IMR-90 (cell line): Measurements from ENCODE around the gene ZNF532. TPM values are rescaled to one million over a fixed set of nuclear protein-coding genes. Genes with fewer than 3 reads are reported as not detected.

Experiments
- ATAC-seq: fragments of 200-7000 bp; cut with Tn5 transposase; 2 replicates; pipeline ENCODE4 v1.9.1; 2020; ENCODE audit warnings: low read depth, mild to moderate bottlenecking, moderate library complexity
- BruUV-seq: library from RNA; stranded (reverse); fragments of 400-500 nt; replicated peaks from 2 replicates; lab custom pipeline; 2021; lab: Mats Ljungman, UMichigan
- CTCF ChIA-PET: fragments of 300-600 bp; formaldehyde crosslinking; extraction: SDS; loops from one replicate; lab custom pipeline; 2021; ENCODE audit warnings: antibody characterized with exemption; lab: Yijun Ruan, JAX
- POLR2A ChIA-PET: fragments of 300-600 bp; sonication (Branson Sonifier 250); formaldehyde crosslinking; loops from one replicate; lab custom pipeline; 2022; ENCODE audit warnings: antibody characterized with exemption; ENCODE audit not compliant: unreplicated experiment; lab: Charles Lee
- DNase-seq: peaks from one replicate; pipeline ENCODE4 v3.0.0; 2013
- H2AFZ ChIP-seq: replicated peaks from 2 replicates; pipeline ENCODE3; 2013; ENCODE audit warnings: low read length, mild to moderate bottlenecking; ENCODE audit not compliant: poor library complexity
- H2AK5ac ChIP-seq: 2 replicates; pipeline ENCODE4 v1.6.1; 2013; ENCODE audit warnings: low read depth, low read length, inconsistent platforms
- H2AK9ac ChIP-seq: replicated peaks from 2 replicates; pipeline ENCODE3; 2013; ENCODE audit warnings: mild to moderate bottlenecking, low read depth, low read length, moderate library complexity; ENCODE audit not compliant: poor library complexity
- H2BK120ac ChIP-seq: 2 replicates; pipeline ENCODE4 v1.6.1; 2013; ENCODE audit warnings: low read depth, low read length, inconsistent platforms
- H2BK15ac ChIP-seq: 3 replicates; pipeline ENCODE4 v1.6.1; 2013; ENCODE audit warnings: low read depth, low read length, inconsistent platforms
- H2BK20ac ChIP-seq: 2 replicates; pipeline ENCODE4 v1.6.1; 2013; ENCODE audit warnings: low read depth, mild to moderate bottlenecking, inconsistent platforms, low read length, moderate library complexity
- H2BK5ac ChIP-seq: 2 replicates; pipeline ENCODE4 v1.6.1; 2013; ENCODE audit warnings: mild to moderate bottlenecking, low read depth, low read length, inconsistent platforms; ENCODE audit not compliant: poor library complexity, severe bottlenecking
- H3K14ac ChIP-seq: replicated peaks from 2 replicates; pipeline ENCODE4 v1.6.1; 2013; ENCODE audit warnings: low read depth, low read length, inconsistent platforms
- H3K18ac ChIP-seq: 2 replicates; pipeline ENCODE4 v1.6.1; 2013; ENCODE audit warnings: low read depth, low read length, control low read depth
- H3K23ac ChIP-seq: 2 replicates; pipeline ENCODE4 v1.6.1; 2013; ENCODE audit warnings: low read depth, low read length, inconsistent platforms
- H3K27ac ChIP-seq: 2 replicates; pipeline ENCODE4 v1.5.1; 2013; ENCODE audit warnings: mild to moderate bottlenecking, control low read depth, low read length; ENCODE audit not compliant: insufficient read depth
- H3K27me3 ChIP-seq: 2 replicates; pipeline ENCODE4 v1.6.1; 2013; ENCODE audit warnings: low read length; ENCODE audit not compliant: control insufficient read depth, insufficient read depth
- H3K36me3 ChIP-seq: 2 replicates; pipeline ENCODE4 v1.6.1; 2013; ENCODE audit warnings: low read length, mixed read lengths; ENCODE audit not compliant: control insufficient read depth, insufficient read depth
- H3K4ac ChIP-seq: 2 replicates; pipeline ENCODE4 v1.6.1; 2013; ENCODE audit warnings: low read depth, low read length, inconsistent platforms
- H3K4me1 ChIP-seq: 2 replicates; pipeline ENCODE4 v1.6.1; 2013; ENCODE audit warnings: low read length, mixed read lengths; ENCODE audit not compliant: control insufficient read depth, insufficient read depth
- H3K4me2 ChIP-seq: 2 replicates; pipeline ENCODE4 v1.6.1; 2013; ENCODE audit warnings: low read depth, mild to moderate bottlenecking, control low read depth, low read length, moderate library complexity
- H3K4me3 ChIP-seq: 2 replicates; pipeline ENCODE4 v1.5.1; 2013; ENCODE audit warnings: low read depth, mild to moderate bottlenecking, control low read depth, low read length, moderate library complexity; ENCODE audit not compliant: insufficient read depth
- H3K56ac ChIP-seq: 2 replicates; pipeline ENCODE4 v1.6.1; 2013; ENCODE audit warnings: low read length, inconsistent platforms; ENCODE audit not compliant: insufficient read depth; ENCODE audit errors: extremely low read depth
- H3K79me1 ChIP-seq, 2 experiments: 2 replicates each; pipeline ENCODE4 v1.6.1; 2013; ENCODE audit warnings: low read length in 2 of 2, inconsistent platforms in 1 of 2, low read depth in 1 of 2
- H3K9ac ChIP-seq: 2 replicates; pipeline ENCODE4 v1.6.1; 2013; ENCODE audit warnings: low read depth, low read length, control low read depth
- H3K9me1 ChIP-seq: 2 replicates; pipeline ENCODE4 v1.6.1; 2013; ENCODE audit warnings: low read length, inconsistent platforms; ENCODE audit not compliant: insufficient read depth
- H3K9me3 ChIP-seq: 2 replicates; pipeline ENCODE4 v1.6.1; 2013; ENCODE audit warnings: low read length; ENCODE audit not compliant: control insufficient read depth, insufficient read depth
- H4K20me1 ChIP-seq: 2 replicates; pipeline ENCODE4 v1.6.1; 2013; ENCODE audit warnings: low read length, inconsistent platforms; ENCODE audit not compliant: insufficient read depth
- H4K5ac ChIP-seq: 2 replicates; pipeline ENCODE4 v1.6.1; 2013; ENCODE audit warnings: mild to moderate bottlenecking, low read depth, low read length, control low read depth
- H4K8ac ChIP-seq, 2 experiments: 2 replicates each; pipeline ENCODE4 v1.6.1; 2013; ENCODE audit warnings: low read depth in 2 of 2, low read length in 2 of 2, control low read depth in 1 of 2, inconsistent platforms in 1 of 2
- H4K91ac ChIP-seq: 2 replicates; pipeline ENCODE4 v1.6.1; 2013; ENCODE audit warnings: low read depth, low read length, inconsistent platforms; ENCODE audit not compliant: insufficient read depth
- BHLHE40 ChIP-seq: fragments of 150-350 bp; IDR thresholded peaks from 2 replicates; pipeline ENCODE4 v1.6.1; 2016; ENCODE audit warnings: mild to moderate bottlenecking, low read depth, low read length
- CEBPB ChIP-seq: IDR thresholded peaks from 2 replicates; pipeline ENCODE4 v1.6.1; 2012; ENCODE audit warnings: low read depth, low read length, improper control_type of control experiment
- CHD1 ChIP-seq: IDR thresholded peaks from 2 replicates; pipeline ENCODE4 v1.6.1; 2012; ENCODE audit warnings: low read depth, low read length, improper control_type of control experiment
- CTCF ChIP-seq: conservative IDR thresholded peaks from 2 replicates; pipeline ENCODE4 v1.5.1; 2012; ENCODE audit warnings: mild to moderate bottlenecking, low read depth, low read length, improper control_type of control experiment
- FOS ChIP-seq: fragments of 150-350 bp; IDR thresholded peaks from 2 replicates; pipeline ENCODE4 v1.6.1; 2016; ENCODE audit warnings: low read depth, low read length
- MAFK ChIP-seq: IDR thresholded peaks from 2 replicates; pipeline ENCODE4 v1.6.1; 2012; ENCODE audit warnings: low read depth, low read length, improper control_type of control experiment
- MAZ ChIP-seq: IDR thresholded peaks from 2 replicates; pipeline ENCODE4 v1.6.1; 2012; ENCODE audit warnings: low read depth, mild to moderate bottlenecking, low read length, improper control_type of control experiment, moderate library complexity, borderline replicate concordance
- MXI1 ChIP-seq: IDR thresholded peaks from 2 replicates; pipeline ENCODE4 v1.6.1; 2012; ENCODE audit warnings: low read depth, mild to moderate bottlenecking, low read length, moderate library complexity, borderline replicate concordance
- NFE2L2 ChIP-seq: fragments of 150-350 bp; IDR thresholded peaks from 2 replicates; pipeline ENCODE4 v1.6.1; 2016; ENCODE audit warnings: low read depth, mild to moderate bottlenecking, low read length
- POLR2A ChIP-seq: IDR thresholded peaks from 2 replicates; pipeline ENCODE4 v1.6.1; 2012; ENCODE audit warnings: mild to moderate bottlenecking, low read depth, low read length
- RAD21 ChIP-seq: IDR thresholded peaks from 2 replicates; pipeline ENCODE4 v1.6.1; 2012; ENCODE audit warnings: low read length, improper control_type of control experiment
- RCOR1 ChIP-seq: IDR thresholded peaks from 2 replicates; pipeline ENCODE4 v1.6.1; 2012; ENCODE audit warnings: mild to moderate bottlenecking, low read length, improper control_type of control experiment; ENCODE audit not compliant: insufficient replicate concordance
- WGBS, 2 experiments: methylation state at CpG; one replicate each; pipeline versions ENCODE4 v1.1.5 to v1.1.7; 2013; ENCODE audit warnings: missing lambda C conversion rate in 2 of 2; ENCODE audit not compliant: insufficient read length in 1 of 2; ENCODE audit errors: extremely low coverage in 2 of 2; 5-methylcytosine and 5-hydroxymethylcytosine counted together
- dilution Hi-C: fragments of 300-500 bp; cut with HindIII; formaldehyde crosslinking; loops from one replicate; pipeline ENCODE4 v1.14.3; 2018; ENCODE audit warnings: low sequenced_read_pairs; ENCODE audit not compliant: unreplicated experiment
- in situ Hi-C: fragments of 300-500 bp; cut with MboI; formaldehyde crosslinking; loops from 3 replicates; pipeline ENCODE4 v1.14.3; 2019; ENCODE audit warnings: low sequenced_read_pairs, inconsistent platforms, mixed read lengths
- intact Hi-C: fragments of 100-400 bp; cut with micrococcal nuclease; formaldehyde crosslinking; loops from 2 replicates; pipeline ENCODE4 v1.10.0; 2022
- polyA plus RNA-seq, 3 experiments: library from polyadenylated mRNA; depleted of rRNA; stranded (reverse); fragments of >200 nt; gene quantifications; 2 replicates each; pipeline ENCODE4 v1.2.3, GENCODE V29; 2012; ENCODE audit warnings: low replicate concordance in 1 of 3
- total RNA-seq: library from RNA; depleted of rRNA; stranded (reverse); fragments of >200 nt; gene quantifications from 2 replicates; pipeline ENCODE4 v1.2.3, GENCODE V29; 2012
- TF ChIP-seq, protein P1 (sequence below): fragments of 150-350 bp; IDR thresholded peaks from 2 replicates; pipeline ENCODE4 v1.6.1; 2016; ENCODE audit warnings: low read depth, mild to moderate bottlenecking, low read length, moderate library complexity, borderline replicate concordance
- TF ChIP-seq, protein P2 (sequence below): fragments of 150-350 bp; IDR thresholded peaks from 2 replicates; pipeline ENCODE4 v1.6.1; 2017; ENCODE audit warnings: mild to moderate bottlenecking, antibody characterized with exemption, low read length, low read depth

ZNF532 gene
- total and polyA plus RNA-seq, 2 of the 4 experiments (the other 2 are of a cell fraction): 29.9 to 45.8 TPM

DNA sequence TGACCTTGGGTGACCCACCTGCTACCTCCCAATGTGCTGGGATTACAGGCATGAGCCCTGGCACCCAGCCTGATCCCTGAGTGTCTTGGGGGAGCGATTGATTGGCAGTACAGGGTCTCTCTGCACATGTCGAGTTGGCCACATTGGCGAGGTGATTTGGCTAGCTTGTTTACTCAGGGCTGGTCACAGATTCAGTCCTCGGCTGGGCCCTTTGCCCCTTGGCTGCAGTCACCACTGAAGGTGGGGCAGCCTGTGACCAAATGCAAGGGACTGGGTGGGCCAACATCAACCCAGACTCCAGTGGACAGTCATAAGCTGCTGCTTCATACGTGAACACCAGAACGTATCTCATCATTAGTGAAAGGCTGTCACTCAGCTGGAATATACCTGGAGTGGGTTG is 114.9 kb downstream of the ZNF532 start:
- no peaks in the 10 kb centered on the region for H3K27me3 ChIP-seq
- no peak overlapping the region for H4K5ac ChIP-seq
- BruUV-seq: no TSS peak
- peaks cover 37% of the 10 kb centered on the region for H3K36me3 ChIP-seq
- H3K27ac ChIP-seq: no peak overlapping the region
- H3K56ac ChIP-seq: no peak overlapping the region
- H3K23ac ChIP-seq: no peak overlapping the region
- H3K14ac ChIP-seq: no peak overlapping the region
- no peak for TF ChIP-seq CTCF
- no peak for TF ChIP-seq RAD21
- TF ChIP-seq CHD1: no peak
- no peak for TF ChIP-seq FOS
- TF ChIP-seq MAZ: no peak
- TF ChIP-seq, protein P1, sequence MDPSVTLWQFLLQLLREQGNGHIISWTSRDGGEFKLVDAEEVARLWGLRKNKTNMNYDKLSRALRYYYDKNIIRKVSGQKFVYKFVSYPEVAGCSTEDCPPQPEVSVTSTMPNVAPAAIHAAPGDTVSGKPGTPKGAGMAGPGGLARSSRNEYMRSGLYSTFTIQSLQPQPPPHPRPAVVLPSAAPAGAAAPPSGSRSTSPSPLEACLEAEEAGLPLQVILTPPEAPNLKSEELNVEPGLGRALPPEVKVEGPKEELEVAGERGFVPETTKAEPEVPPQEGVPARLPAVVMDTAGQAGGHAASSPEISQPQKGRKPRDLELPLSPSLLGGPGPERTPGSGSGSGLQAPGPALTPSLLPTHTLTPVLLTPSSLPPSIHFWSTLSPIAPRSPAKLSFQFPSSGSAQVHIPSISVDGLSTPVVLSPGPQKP: no peak
- TF ChIP-seq BHLHE40: no peak
- no peak for TF ChIP-seq MAFK
- TF ChIP-seq, protein P2, sequence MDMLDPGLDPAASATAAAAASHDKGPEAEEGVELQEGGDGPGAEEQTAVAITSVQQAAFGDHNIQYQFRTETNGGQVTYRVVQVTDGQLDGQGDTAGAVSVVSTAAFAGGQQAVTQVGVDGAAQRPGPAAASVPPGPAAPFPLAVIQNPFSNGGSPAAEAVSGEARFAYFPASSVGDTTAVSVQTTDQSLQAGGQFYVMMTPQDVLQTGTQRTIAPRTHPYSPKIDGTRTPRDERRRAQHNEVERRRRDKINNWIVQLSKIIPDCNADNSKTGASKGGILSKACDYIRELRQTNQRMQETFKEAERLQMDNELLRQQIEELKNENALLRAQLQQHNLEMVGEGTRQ: no peak
- TF ChIP-seq MXI1: no peak
- no peak for TF ChIP-seq RCOR1
- TF ChIP-seq NFE2L2: no peak
- no peak for TF ChIP-seq CEBPB
- TF ChIP-seq POLR2A: no peak
- ATAC-seq (no peak), DNase-seq (no peak)
- intact Hi-C loops (no loop called here), dilution Hi-C loops (no loop called here), in situ Hi-C loops (no loop called here)
- 0 out of 2 replicates have a peak, but pooled peaks cover 3% of the 10 kb centered on the region for H4K20me1 ChIP-seq
- no peak overlapping the region for H3K4ac ChIP-seq
- H2BK120ac ChIP-seq: no peak overlapping the region
- H2BK15ac ChIP-seq: no peak overlapping the region
- peaks cover 3 to 29% of the 10 kb centered on the region in 2 experiments for H3K79me1 ChIP-seq
- peaks cover 8% of the 10 kb centered on the region for H3K4me1 ChIP-seq
- 96% methylated on average over 4 of the region's 6 CpGs; no CpG with 5 or more reads in 1 of the 2 experiments for WGBS, 2 experiments
- no peak overlapping the region for H2BK5ac ChIP-seq
- H3K4me2 ChIP-seq: no peak overlapping the region
- peaks cover 18% of the 10 kb centered on the region for H3K9me1 ChIP-seq
- no peak overlapping the region for H2BK20ac ChIP-seq
- ChIA-PET POLR2A (no interaction called here), CTCF (no interaction called here)
- H3K9me3 ChIP-seq: no peaks in the 10 kb centered on the region
- H4K8ac ChIP-seq: no peak overlapping the region
- no peak overlapping the region for H4K91ac ChIP-seq
- H2AK5ac ChIP-seq: no peak overlapping the region
- no peak overlapping the region for H2AK9ac ChIP-seq
- no peak overlapping the region for H3K4me3 ChIP-seq
- no peak overlapping the region for H2AFZ ChIP-seq
- no peak overlapping the region for H3K9ac ChIP-seq
- H3K18ac ChIP-seq: no peak overlapping the region
